PC-3 (cell line): ENCODE results near the gene FN1. TPM values are rescaled to one million over a fixed set of nuclear protein-coding genes. Genes with fewer than 3 reads are reported as not detected.

Experiments used
- ATAC-seq: fragments of 200-7000 bp; cut with Tn5 transposase; 2 replicates; pipeline ENCODE4 v1.9.1; 2020; ENCODE audit warnings: mild to moderate bottlenecking, moderate library complexity
- BruUV-seq: library from RNA; stranded (reverse); fragments of 400-500 nt; replicated peaks from 2 replicates; lab custom pipeline; 2021; lab: Mats Ljungman, UMichigan
- CTCF ChIA-PET: fragments of 300-600 bp; sonication (Branson Sonifier 250); formaldehyde crosslinking; loops from one replicate; lab custom pipeline; 2022; ENCODE audit warnings: antibody characterized with exemption; lab: Charles Lee
- POLR2A ChIA-PET: fragments of 300-600 bp; sonication (Branson Sonifier 250); formaldehyde crosslinking; loops from one replicate; lab custom pipeline; 2022; ENCODE audit warnings: antibody characterized with exemption; ENCODE audit not compliant: unreplicated experiment; lab: Charles Lee
- DNase-seq: peaks from one replicate; pipeline ENCODE4 v3.0.0-alpha.2; 2015
- H2AFZ ChIP-seq: fragments of 300-600 bp; sonication (generic); 2 replicates; pipeline ENCODE4 v1.6.0; 2016; ENCODE audit warnings: antibody characterized with exemption, low read length
- H3F3A ChIP-seq: fragments of 300-600 bp; sonication (generic); one replicate; pipeline ENCODE4 v1.6.0; 2017; ENCODE audit warnings: antibody characterized with exemption, low read length, control low read depth, mild to moderate bottlenecking; ENCODE audit not compliant: unreplicated experiment
- H3K27ac ChIP-seq: fragments of 300-600 bp; sonication (generic); 2 replicates; pipeline ENCODE4 v1.5.1; 2016; ENCODE audit warnings: mild to moderate bottlenecking, low read length
- H3K27me3 ChIP-seq: fragments of 300-600 bp; sonication (generic); 2 replicates; pipeline ENCODE4 v1.6.1; 2016; ENCODE audit warnings: low read length, mixed read lengths
- H3K36me3 ChIP-seq: fragments of 300-600 bp; sonication (generic); 2 replicates; pipeline ENCODE4 v1.6.1; 2016; ENCODE audit warnings: low read depth, mixed run types, low read length, mixed read lengths
- H3K4me1 ChIP-seq: fragments of 300-600 bp; sonication (generic); 2 replicates; pipeline ENCODE4 v1.5.1; 2016; ENCODE audit warnings: low read length; ENCODE audit not compliant: insufficient read depth
- H3K4me2 ChIP-seq: fragments of 300-600 bp; sonication (generic); 2 replicates; pipeline ENCODE4 v1.6.0; 2016; ENCODE audit warnings: low read length
- H3K4me3 ChIP-seq: fragments of 300-600 bp; sonication (generic); 2 replicates; pipeline ENCODE4 v1.5.1; 2016; ENCODE audit warnings: mild to moderate bottlenecking, low read length, mixed read lengths
- H3K79me2 ChIP-seq: fragments of 300-600 bp; sonication (generic); 2 replicates; pipeline ENCODE4 v1.6.1; 2017; ENCODE audit warnings: low read length, mixed read lengths
- H3K9ac ChIP-seq: fragments of 300-600 bp; sonication (generic); 2 replicates; pipeline ENCODE4 v1.6.0; 2016; ENCODE audit warnings: mild to moderate bottlenecking, low read length
- H3K9me2 ChIP-seq: fragments of 300-600 bp; sonication (generic); replicated peaks from 2 replicates; pipeline ENCODE4 v1.6.1; 2016; ENCODE audit warnings: mixed run types, low read length, mixed read lengths
- H3K9me3 ChIP-seq: fragments of 300-600 bp; sonication (generic); 2 replicates; pipeline ENCODE4 v1.6.1; 2016; ENCODE audit warnings: low read length, mixed read lengths
- H4K20me1 ChIP-seq: fragments of 300-600 bp; sonication (generic); 2 replicates; pipeline ENCODE4 v1.6.1; 2016; ENCODE audit warnings: low read length, mixed read lengths
- CTCF ChIP-seq: fragments of 300-600 bp; sonication (generic); conservative IDR thresholded peaks from 2 replicates; pipeline ENCODE4 v1.5.1; 2017; ENCODE audit warnings: antibody characterized with exemption, low read depth, mild to moderate bottlenecking, low read length
- EZH2 ChIP-seq: fragments of 300-600 bp; sonication (generic); IDR thresholded peaks from one replicate; pipeline ENCODE4 v1.6.1; 2017; ENCODE audit warnings: antibody characterized with exemption, mild to moderate bottlenecking, low read length; ENCODE audit not compliant: unreplicated experiment
- EZH2phosphoT487 ChIP-seq: fragments of 300-600 bp; sonication (generic); IDR thresholded peaks from 2 replicates; pipeline ENCODE4 v1.6.1; 2018; ENCODE audit warnings: mild to moderate bottlenecking, antibody characterized with exemption, low read length, borderline replicate concordance
- intact Hi-C: fragments of 100-400 bp; cut with micrococcal nuclease; formaldehyde crosslinking; loops from 2 replicates; pipeline ENCODE4 v1.9.0; 2023
- total RNA-seq: library from RNA; depleted of rRNA; stranded (reverse); fragments of >200 nt; gene quantifications from 2 replicates; pipeline ENCODE4 v1.2.3, GENCODE V29; 2014

The FN1 gene
- total RNA-seq, 1 experiment from 2014 or later, result 220 TPM

DNA sequence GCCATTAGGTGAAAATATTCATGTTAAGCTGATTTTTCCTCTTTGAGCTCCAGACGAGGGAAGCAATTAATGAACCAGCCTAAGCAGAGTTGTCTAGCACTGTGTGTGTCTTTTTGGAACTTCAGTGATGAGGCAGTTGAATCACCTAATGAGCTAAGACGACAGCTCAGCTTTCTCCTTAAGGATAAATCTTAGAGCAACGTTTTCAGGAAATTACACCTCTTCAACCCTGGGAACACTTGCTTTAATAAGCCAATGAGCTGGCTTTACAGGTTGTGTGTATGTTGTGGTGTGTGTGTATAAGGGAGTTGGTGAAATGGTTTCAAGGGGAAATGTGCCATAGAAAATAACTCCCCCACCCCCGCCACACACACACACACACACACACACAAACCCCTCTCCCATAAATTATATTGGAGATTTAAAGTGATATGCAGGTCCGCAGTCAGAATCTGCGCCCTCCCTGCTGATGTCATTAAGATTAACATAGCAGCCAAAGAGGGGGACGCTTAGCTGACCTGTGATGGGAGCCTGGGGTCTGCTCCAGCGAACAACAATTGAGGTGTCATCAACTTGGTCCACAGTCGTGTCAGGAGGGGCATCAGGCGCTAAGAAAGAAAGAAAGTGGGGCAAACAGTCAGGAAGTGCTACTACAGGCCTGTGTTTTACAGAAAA, 28.1 kb downstream of the FN1 start:
- Histone ChIP-seq H3K4me1 (peaks cover 36% of the 10 kb centered on the region), H3K27ac (no peak overlapping the region), H3F3A (peaks cover 4% of the 10 kb centered on the region), H3K27me3 (no peaks in the 10 kb centered on the region), H4K20me1 (no peaks in the 10 kb centered on the region), H3K4me3 (no peak overlapping the region), H3K9ac (no peak overlapping the region), H3K9me3 (no peaks in the 10 kb centered on the region), H3K4me2 (no peak overlapping the region), H3K36me3 (peaks cover 37% of the 10 kb centered on the region; the same call in 1 of the 2 replicates), H3K9me2 (no peaks in the 10 kb centered on the region), H2AFZ (no peak overlapping the region), H3K79me2 (no peaks in the 10 kb centered on the region)
- POLR2A ChIA-PET, result no interaction called here
- BruUV-seq, result no TSS peak
- intact Hi-C loops, result no loop called here
- DNase-seq (no peak), ATAC-seq (no peak)
- TF ChIP-seq CTCF, result no peak
- CTCF ChIA-PET, result no interaction called here

DNA sequence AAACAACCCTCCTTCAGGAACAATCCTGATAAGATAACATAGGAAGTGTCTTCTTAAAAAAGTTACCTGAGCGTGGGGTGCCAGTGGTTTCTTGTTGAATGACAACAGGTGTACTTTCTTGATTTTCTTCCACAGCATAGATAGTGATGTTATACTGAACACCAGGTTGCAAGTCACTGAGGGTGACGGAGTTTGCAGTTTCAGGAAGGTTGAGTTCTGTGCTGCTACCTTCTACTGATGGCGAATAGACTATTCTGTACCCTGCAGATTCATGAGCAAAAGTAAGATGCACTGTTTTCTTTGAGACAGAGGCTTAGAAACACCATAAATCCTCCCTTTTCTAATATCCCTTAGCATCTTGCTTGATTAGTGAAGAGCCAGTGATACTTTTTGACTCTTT, 28.8 kb downstream of the FN1 start:
- CTCF ChIA-PET, result no interaction called here

More for the DNA sequence above, 28.8 kb downstream of the FN1 start:
- TF ChIP-seq CTCF (no peak), EZH2phosphoT487 (no peak), EZH2 (no peak)
- intact Hi-C loops, result no loop called here
- Histone ChIP-seq H3K4me3 (no peak overlapping the region), H2AFZ (no peak overlapping the region), H3K4me2 (no peak overlapping the region), H3K36me3 (peaks cover 37% of the 10 kb centered on the region; the same call in 1 of the 2 replicates), H3K79me2 (no peaks in the 10 kb centered on the region), H3K9me3 (no peaks in the 10 kb centered on the region), H3K27me3 (no peaks in the 10 kb centered on the region), H4K20me1 (no peaks in the 10 kb centered on the region), H3K4me1 (peaks cover 38% of the 10 kb centered on the region), H3K27ac (no peak overlapping the region), H3K9me2 (no peaks in the 10 kb centered on the region), H3F3A (peaks cover 4% of the 10 kb centered on the region), H3K9ac (no peak overlapping the region)
- POLR2A ChIA-PET, result no interaction called here
- BruUV-seq, result no TSS peak
- ATAC-seq, result no peak
- no peak for DNase-seq
